HUES64 (cell line): ENCODE measurements around the gene SCEL.
A peak's percentile ranks its signal among the peaks of the same experiment; 100 is the strongest.
"Not testable (repeated sequence)": the region's sequence is repeated elsewhere in the genome, so short reads cannot be mapped to it uniquely, and the experiment has no call there.

Experiments
- H3K27ac ChIP-seq: 2 replicates; pipeline ENCODE4 v1.7.0; 2013; ENCODE audit warnings: low read depth, low read length, inconsistent platforms
- H3K27me3 ChIP-seq: 2 replicates; pipeline ENCODE4 v1.6.1; 2013; ENCODE audit warnings: mild to moderate bottlenecking, low read length; ENCODE audit not compliant: insufficient read depth
- H3K36me3 ChIP-seq: 2 replicates; pipeline ENCODE4 v1.6.1; 2013; ENCODE audit warnings: mild to moderate bottlenecking, low read length; ENCODE audit not compliant: insufficient read depth
- H3K4me1 ChIP-seq: 2 replicates; pipeline ENCODE4 v1.6.1; 2013; ENCODE audit warnings: mild to moderate bottlenecking, low read length, moderate library complexity; ENCODE audit not compliant: insufficient read depth
- H3K4me3 ChIP-seq: 2 replicates; pipeline ENCODE4 v1.5.1; 2013; ENCODE audit warnings: mild to moderate bottlenecking, low read length, moderate library complexity
- H3K9ac ChIP-seq: 2 replicates; pipeline ENCODE4 v1.6.1; 2013; ENCODE audit warnings: mild to moderate bottlenecking, low read depth, low read length
- H3K9me3 ChIP-seq: 2 replicates; pipeline ENCODE4 v1.6.1; 2013; ENCODE audit warnings: low read depth, low read length; ENCODE audit not compliant: insufficient read depth
- WGBS: fragments of 150-250, 120-280 bp; methylation state at CpG from one replicate; pipeline ENCODE4 v1.1.7; 2013; ENCODE audit warnings: missing lambda C conversion rate; 5-methylcytosine and 5-hydroxymethylcytosine counted together

Gene SCEL

GRCh38 chr13:77510156-77510555 lies 25.4 kb upstream of the SCEL start:
- Histone ChIP-seq H3K4me3 (no peak overlapping the region), H3K27me3 (no peaks in the 10 kb centered on the region), H3K9me3 (no peaks in the 10 kb centered on the region), H3K4me1 (no peaks in the 10 kb centered on the region), H3K9ac (no peak overlapping the region), H3K36me3 (no peaks in the 10 kb centered on the region), H3K27ac (no peak overlapping the region)
- WGBS = 92% methylated on average over 3 of the region's 3 CpGs

- no peaks in the 10 kb centered on the region for H3K36me3 ChIP-seq
- H3K4me1 ChIP-seq = peaks cover 4% of the 10 kb centered on the region; the same call in 1 of the 2 replicates
These were observed 24.0 kb upstream of the SCEL start for GRCh38 chr13:77511552-77511951.

GRCh38 chr13:77513719-77514335 lies 21.7 kb upstream of the SCEL start:
- H3K4me1 ChIP-seq = peaks cover 4% of the 10 kb centered on the region; the same call in 1 of the 2 replicates
- no peaks in the 10 kb centered on the region for H3K9me3 ChIP-seq
- H3K4me3 ChIP-seq = no peak overlapping the region
- WGBS = 97% methylated on average over 2 of the region's 2 CpGs
- no peak overlapping the region for H3K27ac ChIP-seq
- no peaks in the 10 kb centered on the region for H3K36me3 ChIP-seq
- H3K9ac ChIP-seq = no peak overlapping the region
- H3K27me3 ChIP-seq = no peaks in the 10 kb centered on the region

More at GRCh38 chr13:77511552-77511951, 24.0 kb upstream of the SCEL start:
- H3K9me3 ChIP-seq = no peaks in the 10 kb centered on the region
- H3K4me3 ChIP-seq = no peak overlapping the region
- H3K27me3 ChIP-seq = no peaks in the 10 kb centered on the region
- 78% methylated on average over 5 of the region's 5 CpGs for WGBS
- H3K9ac ChIP-seq = no peak overlapping the region
- no peak overlapping the region for H3K27ac ChIP-seq

DNA sequence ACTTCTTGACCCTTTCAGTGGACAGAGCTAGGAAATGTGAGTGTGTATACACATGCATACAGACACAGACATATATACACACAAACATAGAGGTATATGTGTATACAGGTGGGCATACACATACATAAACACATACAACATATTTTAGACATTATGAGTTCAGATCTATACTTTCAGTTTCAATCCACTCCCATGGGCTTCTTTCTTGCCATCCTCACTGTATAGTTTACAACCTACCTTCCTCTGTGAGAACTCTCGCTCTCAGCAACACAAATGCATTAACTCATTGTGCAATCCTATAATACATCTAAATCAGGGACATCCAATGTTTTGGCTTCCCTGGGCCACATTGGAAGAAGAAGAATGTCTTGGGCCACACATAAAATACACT lies 21.2 kb upstream of the SCEL start:
- H3K9ac ChIP-seq = no peak overlapping the region
- no peaks in the 10 kb centered on the region for H3K27me3 ChIP-seq
- no peaks in the 10 kb centered on the region for H3K36me3 ChIP-seq
- H3K9me3 ChIP-seq = no peaks in the 10 kb centered on the region
- no peak overlapping the region for H3K27ac ChIP-seq
- 50% methylated on average over 1 of the region's 1 CpG for WGBS
- peaks cover 4% of the 10 kb centered on the region; the same call in 1 of the 2 replicates for H3K4me1 ChIP-seq
- no peak overlapping the region for H3K4me3 ChIP-seq

GRCh38 chr13:77515785-77516184 lies 19.7 kb upstream of the SCEL start:
- WGBS = 38% methylated on average over 1 of the region's 2 CpGs

DNA sequence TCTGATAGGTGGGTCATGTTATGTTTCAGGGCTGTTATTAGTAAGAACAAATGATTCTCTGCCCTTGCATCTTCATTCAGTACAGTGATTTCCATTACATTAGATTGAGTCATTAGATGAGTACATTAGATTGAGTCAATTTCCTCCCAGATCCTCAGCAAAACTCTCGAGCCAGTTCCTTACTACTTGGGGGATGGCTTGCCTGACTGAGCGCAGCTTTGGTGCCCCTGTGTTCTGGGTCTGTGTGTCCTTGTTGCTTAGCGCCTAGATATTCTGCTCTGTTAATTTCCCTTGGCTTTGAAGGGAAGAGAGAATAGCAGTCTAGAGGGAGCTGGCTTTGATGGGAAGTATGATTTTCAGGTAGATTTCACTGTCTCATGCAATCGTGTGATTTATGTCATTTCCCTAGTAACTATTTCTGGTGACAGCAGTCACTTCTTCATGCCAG lies 19.1 kb upstream of the SCEL start:
- Histone ChIP-seq H3K4me1 (peaks cover 4% of the 10 kb centered on the region; the same call in 1 of the 2 replicates), H3K27ac (no peak overlapping the region), H3K27me3 (no peaks in the 10 kb centered on the region), H3K9ac (no peak overlapping the region), H3K4me3 (no peak overlapping the region), H3K9me3 (no peaks in the 10 kb centered on the region), H3K36me3 (no peaks in the 10 kb centered on the region)
- 92% methylated on average over 4 of the region's 4 CpGs for WGBS

More at GRCh38 chr13:77515785-77516184, 19.7 kb upstream of the SCEL start:
- no peaks in the 10 kb centered on the region for H3K9me3 ChIP-seq
- no peak overlapping the region for H3K9ac ChIP-seq
- peaks cover 4% of the 10 kb centered on the region; the same call in 1 of the 2 replicates for H3K4me1 ChIP-seq
- H3K36me3 ChIP-seq = no peaks in the 10 kb centered on the region
- no peak overlapping the region for H3K4me3 ChIP-seq
- H3K27me3 ChIP-seq = no peaks in the 10 kb centered on the region
- H3K27ac ChIP-seq = no peak overlapping the region

GRCh38 chr13:77518266-77518665 lies 17.2 kb upstream of the SCEL start:
- peaks cover 14% of the 10 kb centered on the region for H3K4me1 ChIP-seq
- H3K27ac ChIP-seq = no peak overlapping the region

DNA sequence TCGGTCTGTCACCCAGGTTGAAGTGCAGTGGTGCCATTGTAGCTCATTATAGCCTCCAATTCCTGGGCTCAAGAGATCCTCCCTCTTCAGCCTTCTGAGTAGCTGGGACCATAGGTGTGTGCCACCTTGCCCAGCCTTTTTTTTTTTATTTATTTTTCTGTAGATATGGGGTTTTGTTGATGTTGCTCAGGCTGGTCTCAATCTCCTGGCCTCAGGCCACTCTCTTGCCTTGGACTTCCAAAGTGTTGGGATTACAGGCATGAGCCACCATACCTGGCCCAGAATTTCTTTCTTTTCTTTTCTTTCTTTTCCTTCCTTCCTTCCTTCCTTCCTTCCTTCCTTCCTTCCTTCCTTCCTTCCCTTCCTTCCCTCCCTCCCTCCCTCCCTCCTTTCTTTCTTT lies 16.1 kb upstream of the SCEL start:
- not testable (repeated sequence) for H3K4me3 ChIP-seq, H3K9ac ChIP-seq, H3K36me3 ChIP-seq, H3K27me3 ChIP-seq, H3K27ac ChIP-seq, H3K9me3 ChIP-seq
- peaks cover 14% of the 10 kb centered on the region for H3K4me1 ChIP-seq
- 96% methylated on average over 1 of the region's 1 CpG for WGBS

More at GRCh38 chr13:77518266-77518665, 17.2 kb upstream of the SCEL start:
- Histone ChIP-seq H3K9ac (no peak overlapping the region), H3K27me3 (no peaks in the 10 kb centered on the region), H3K9me3 (no peaks in the 10 kb centered on the region), H3K4me3 (no peak overlapping the region), H3K36me3 (no peaks in the 10 kb centered on the region)

- no peaks in the 10 kb centered on the region for H3K27me3 ChIP-seq
- H3K9ac ChIP-seq = no peak overlapping the region
- H3K9me3 ChIP-seq = no peaks in the 10 kb centered on the region
- no peak overlapping the region for H3K27ac ChIP-seq
- H3K4me1 ChIP-seq = peaks cover 14% of the 10 kb centered on the region
- H3K4me3 ChIP-seq = no peak overlapping the region
- WGBS = 94% methylated on average over 4 of the region's 4 CpGs
- H3K36me3 ChIP-seq = no peaks in the 10 kb centered on the region
These were observed 15.7 kb upstream of the SCEL start for GRCh38 chr13:77519808-77520207.

DNA sequence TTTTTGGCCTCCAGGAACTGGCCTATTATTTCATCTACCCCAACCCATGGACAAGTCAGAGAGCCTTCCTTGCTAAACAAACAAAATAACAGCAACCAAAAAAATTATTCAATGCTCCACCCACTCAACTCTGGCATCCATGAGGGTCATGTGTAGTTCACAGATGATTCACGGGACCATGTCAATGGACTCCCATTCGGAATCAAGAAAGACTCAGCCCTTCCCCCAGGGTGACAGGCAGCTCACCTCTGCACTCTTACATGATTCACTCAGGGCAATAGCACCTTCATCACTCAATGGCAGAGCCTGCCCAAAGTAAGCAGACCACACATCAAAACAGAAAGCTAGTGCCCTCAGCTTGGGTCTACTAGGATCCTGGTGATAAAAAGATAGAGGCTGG lies 14.3 kb upstream of the SCEL start:
- Histone ChIP-seq H3K9me3 (no peaks in the 10 kb centered on the region), H3K27ac (peak overlapping the region; percentile 75; the same call in 1 of the 2 replicates), H3K4me3 (no peak overlapping the region), H3K36me3 (no peaks in the 10 kb centered on the region), H3K27me3 (no peaks in the 10 kb centered on the region), H3K9ac (no peak overlapping the region), H3K4me1 (peaks cover 10% of the 10 kb centered on the region)
- 93% methylated on average over 2 of the region's 2 CpGs for WGBS

DNA sequence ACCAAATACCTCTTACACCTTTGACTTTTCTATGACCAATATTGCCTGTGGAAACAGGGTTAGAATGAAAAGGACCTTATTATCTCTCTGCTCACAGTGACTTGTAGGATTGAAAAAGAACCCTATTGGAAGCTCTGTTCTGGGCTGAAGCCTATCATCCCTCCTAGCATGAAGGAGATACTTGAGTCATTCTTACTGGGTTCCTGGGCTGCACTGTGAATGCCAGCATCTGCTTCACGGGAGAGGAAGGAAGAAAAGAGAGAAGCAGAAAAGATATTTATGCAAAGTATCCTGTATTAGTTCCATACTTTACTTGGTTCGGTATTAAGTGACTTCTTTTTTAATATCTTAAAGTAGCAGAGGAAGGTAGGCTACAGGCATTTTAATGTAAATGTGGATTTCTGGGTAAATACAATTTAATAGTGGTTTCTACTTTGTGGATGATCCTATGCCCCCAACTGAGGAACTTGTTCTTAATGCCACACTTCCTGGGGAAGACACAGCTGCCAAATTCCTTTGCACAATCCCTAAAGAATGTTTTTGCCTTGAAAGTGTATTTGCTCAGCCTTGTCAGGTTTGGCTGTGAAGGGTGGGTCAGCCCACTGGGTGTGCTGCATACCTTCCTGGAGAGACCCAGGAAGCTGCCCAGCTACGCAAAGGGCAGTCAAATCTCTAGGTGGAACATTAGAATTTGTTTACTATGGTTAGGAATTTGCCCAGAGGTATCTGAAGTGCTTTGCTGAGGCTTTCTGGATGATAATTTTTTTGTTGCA lies 13.7 kb upstream of the SCEL start:
- Histone ChIP-seq H3K9ac (no peak overlapping the region), H3K36me3 (no peaks in the 10 kb centered on the region), H3K27ac (peak overlapping the region; percentile 75), H3K9me3 (no peaks in the 10 kb centered on the region), H3K27me3 (no peaks in the 10 kb centered on the region), H3K4me1 (peaks cover 10% of the 10 kb centered on the region), H3K4me3 (no peak overlapping the region)
- 49% methylated on average over 2 of the region's 3 CpGs for WGBS
